CD4-positive, alpha-beta T cell treated with Interferon gamma for 1 hour (primary cell): Measurements from ENCODE around the gene AGAP3.

ENCODE experiments used
- DNase-seq: peaks from one replicate; pipeline ENCODE4 v3.0.0-alpha.2; 2020

AGAP3 gene

GRCh38 chr7:151189038-151189437 lies 102.8 kb downstream of the AGAP3 start:
- DNase-seq = no peak

- no peak for DNase-seq
Observed at GRCh38 chr7:151191544-151191943, 105.3 kb downstream of the AGAP3 start.

- no peak for DNase-seq
Observed at GRCh38 chr7:151192002-151192539, 105.8 kb downstream of the AGAP3 start.

- DNase-seq = no peak
Observed at GRCh38 chr7:151193203-151193978, 107.1 kb downstream of the AGAP3 start.
